Stimulated activated CD4-positive, alpha-beta T cell treated with anti-CD3 and anti-CD28 coated beads, TNF-alpha, amount 100 ng/mL, for 48 hours (primary cell): ENCODE results near the gene CBX1.
A peak's percentile ranks its signal among the peaks of the same experiment; 100 is the strongest.
"Not testable (repeated sequence)": the region's sequence is repeated elsewhere in the genome, so short reads cannot be mapped to it uniquely, and the experiment has no call there.

ENCODE experiments used
- DNase-seq, 3 donors: peaks; one replicate each; pipeline ENCODE4 v3.0.0-alpha.2; 2020; ENCODE audit warnings: low read depth in 3 of 3

CBX1 gene

GRCh38 chr17:48051706-48052486 lies 49.4 kb downstream of the CBX1 start:
- DNase-seq: no peak

GRCh38 chr17:48051283-48051682 lies 50.0 kb downstream of the CBX1 start:
- no peak for DNase-seq

GRCh38 chr17:48048384-48049126 lies 52.7 kb downstream of the CBX1 start:
- DNase-seq: no peak

GRCh38 chr17:48047741-48048383 lies 53.4 kb downstream of the CBX1 start, which contains the start of gene NFE2L1:
NFE2L1 (plus strand) TSS chr17:48048359; CDS start chr17:48051119, 2,760 bp downstream.
- peak; percentile 92 to 99 (median 95) for DNase-seq

- DNase-seq: no peak
Observed at GRCh38 chr17:48047113-48047740, 54.1 kb downstream of the CBX1 start.

- no peak for DNase-seq
Observed at GRCh38 chr17:48046296-48046695, 55.0 kb downstream of the CBX1 start.

- DNase-seq: no peak
Observed at GRCh38 chr17:48045316-48046001, 55.8 kb downstream of the CBX1 start.

- no peak for DNase-seq
Observed at GRCh38 chr17:48044851-48045250, 56.4 kb downstream of the CBX1 start.

GRCh38 chr17:48043176-48043575 lies 58.1 kb downstream of the CBX1 start:
- DNase-seq: no peak

GRCh38 chr17:48038687-48039086 lies 62.6 kb downstream of the CBX1 start:
- no peak for DNase-seq

- no peak for DNase-seq
Observed at GRCh38 chr17:48037838-48038323, 63.4 kb downstream of the CBX1 start.

GRCh38 chr17:48037036-48037837 lies 64.0 kb downstream of the CBX1 start, which contains the start of gene COPZ2:
COPZ2 (minus strand) TSS chr17:48037797; CDS start chr17:48037777, 20 bp downstream.
- peak in 2 of 3 donors; percentile 46 to 53 for DNase-seq

GRCh38 chr17:48036693-48037035 lies 64.6 kb downstream of the CBX1 start:
- DNase-seq: no peak

- DNase-seq: not testable (repeated sequence)
Observed at GRCh38 chr17:48034734-48035133, 66.5 kb downstream of the CBX1 start.

GRCh38 chr17:48031966-48032365 lies 69.3 kb downstream of the CBX1 start:
- no peak for DNase-seq

- no peak for DNase-seq
Observed at GRCh38 chr17:48030531-48030930, 70.7 kb downstream of the CBX1 start.

GRCh38 chr17:48028736-48029135 lies 72.5 kb downstream of the CBX1 start:
- no peak for DNase-seq

GRCh38 chr17:48027322-48027981 lies 73.8 kb downstream of the CBX1 start:
- DNase-seq: no peak

GRCh38 chr17:48026502-48027321 lies 74.6 kb downstream of the CBX1 start:
- DNase-seq: peak in 2 of 3 donors; percentile 57 to 67
